ENCODE measurements around the gene CACUL1.

DNA sequence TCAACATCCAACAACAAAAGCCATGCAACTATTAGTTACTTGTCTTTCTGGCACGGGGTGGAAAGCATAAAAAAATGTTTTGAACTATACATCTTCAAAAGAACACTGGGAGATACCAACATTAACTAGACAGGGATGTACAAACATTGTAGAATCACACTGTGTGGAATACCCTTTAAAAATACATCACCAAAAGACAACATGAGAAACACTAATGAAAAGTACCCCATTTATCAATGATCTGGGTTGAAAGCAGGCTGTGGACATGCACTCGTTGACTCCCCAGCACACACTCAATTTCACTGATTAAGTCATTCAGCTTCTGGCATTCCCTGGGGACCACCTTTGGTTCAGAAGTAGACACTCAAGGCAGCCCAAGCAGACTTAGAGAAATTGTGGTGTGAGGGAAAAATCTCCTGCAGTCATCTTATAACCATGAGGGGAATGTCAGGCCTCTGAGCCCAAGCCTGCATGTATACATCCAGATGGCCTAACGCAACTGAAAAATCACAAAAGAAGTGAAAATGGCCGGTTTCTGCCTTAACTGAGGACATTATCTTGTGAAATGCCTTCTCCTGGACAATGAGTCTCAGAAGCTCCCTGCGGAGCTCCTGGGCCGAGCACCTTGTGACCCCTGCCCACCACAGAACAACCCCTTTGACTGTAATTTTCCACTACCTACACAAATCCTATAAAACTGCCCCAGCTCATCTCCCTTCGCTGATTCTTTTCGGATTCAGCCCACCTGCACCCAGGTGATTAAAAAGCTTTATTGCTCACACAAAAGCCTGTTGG, 53.0 kb downstream of the CACUL1 start:
- TF ChIP-seq POLR2A (IDR thresholded peaks at IDR 0.05; ENCODE audit: low read depth, low read length) (no peak), POLR2AphosphoS5 (IDR thresholded peaks at IDR 0.05; ENCODE audit: low read depth, low read length) (no peak), POU2F2 (IDR thresholded peaks at IDR 0.05; ENCODE audit: low read depth, low read length) (no peak)

Measured in GM12891 (cell line).